OCI-LY3 (cell line): ENCODE data around the gene WIPF3.

Source experiments
- EZH2phosphoT487 ChIP-seq: fragments of 200-600 bp; shearing (Covaris generic); IDR thresholded peaks from 2 replicates; pipeline ENCODE4 v1.6.1; 2018; ENCODE audit warnings: antibody characterized with exemption, mixed run types, low read depth
- TF ChIP-seq, protein P1 (sequence below): fragments of 200-600, 300-600 bp; sonication (generic); IDR thresholded peaks from 2 replicates; pipeline ENCODE4 v1.5.1; 2014; ENCODE audit warnings: antibody characterized with exemption, low read length, low read depth

- TF ChIP-seq, protein P1, sequence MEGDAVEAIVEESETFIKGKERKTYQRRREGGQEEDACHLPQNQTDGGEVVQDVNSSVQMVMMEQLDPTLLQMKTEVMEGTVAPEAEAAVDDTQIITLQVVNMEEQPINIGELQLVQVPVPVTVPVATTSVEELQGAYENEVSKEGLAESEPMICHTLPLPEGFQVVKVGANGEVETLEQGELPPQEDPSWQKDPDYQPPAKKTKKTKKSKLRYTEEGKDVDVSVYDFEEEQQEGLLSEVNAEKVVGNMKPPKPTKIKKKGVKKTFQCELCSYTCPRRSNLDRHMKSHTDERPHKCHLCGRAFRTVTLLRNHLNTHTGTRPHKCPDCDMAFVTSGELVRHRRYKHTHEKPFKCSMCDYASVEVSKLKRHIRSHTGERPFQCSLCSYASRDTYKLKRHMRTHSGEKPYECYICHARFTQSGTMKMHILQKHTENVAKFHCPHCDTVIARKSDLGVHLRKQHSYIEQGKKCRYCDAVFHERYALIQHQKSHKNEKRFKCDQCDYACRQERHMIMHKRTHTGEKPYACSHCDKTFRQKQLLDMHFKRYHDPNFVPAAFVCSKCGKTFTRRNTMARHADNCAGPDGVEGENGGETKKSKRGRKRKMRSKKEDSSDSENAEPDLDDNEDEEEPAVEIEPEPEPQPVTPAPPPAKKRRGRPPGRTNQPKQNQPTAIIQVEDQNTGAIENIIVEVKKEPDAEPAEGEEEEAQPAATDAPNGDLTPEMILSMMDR = no peak
- no peak for TF ChIP-seq EZH2phosphoT487
Observed at GRCh38 chr7:29809533-29810155, 3.3 kb downstream of the WIPF3 start.
